Activated CD4-positive, alpha-beta T cell treated with anti-CD3 and anti-CD28 coated beads, Interleukin-10, Interleukin-2, amounts not matched to agents 100 ng/mL and 50 ng/mL, durations not matched to agents 16 hours and 8 hours (primary cell): ENCODE data around the gene ANXA5.
"Not testable (repeated sequence)": the region's sequence is repeated elsewhere in the genome, so short reads cannot be mapped to it uniquely, and the experiment has no call there.

Experiments used
- DNase-seq: peaks from one replicate; pipeline ENCODE4 v3.0.0-alpha.2; 2020

ANXA5 gene

DNA sequence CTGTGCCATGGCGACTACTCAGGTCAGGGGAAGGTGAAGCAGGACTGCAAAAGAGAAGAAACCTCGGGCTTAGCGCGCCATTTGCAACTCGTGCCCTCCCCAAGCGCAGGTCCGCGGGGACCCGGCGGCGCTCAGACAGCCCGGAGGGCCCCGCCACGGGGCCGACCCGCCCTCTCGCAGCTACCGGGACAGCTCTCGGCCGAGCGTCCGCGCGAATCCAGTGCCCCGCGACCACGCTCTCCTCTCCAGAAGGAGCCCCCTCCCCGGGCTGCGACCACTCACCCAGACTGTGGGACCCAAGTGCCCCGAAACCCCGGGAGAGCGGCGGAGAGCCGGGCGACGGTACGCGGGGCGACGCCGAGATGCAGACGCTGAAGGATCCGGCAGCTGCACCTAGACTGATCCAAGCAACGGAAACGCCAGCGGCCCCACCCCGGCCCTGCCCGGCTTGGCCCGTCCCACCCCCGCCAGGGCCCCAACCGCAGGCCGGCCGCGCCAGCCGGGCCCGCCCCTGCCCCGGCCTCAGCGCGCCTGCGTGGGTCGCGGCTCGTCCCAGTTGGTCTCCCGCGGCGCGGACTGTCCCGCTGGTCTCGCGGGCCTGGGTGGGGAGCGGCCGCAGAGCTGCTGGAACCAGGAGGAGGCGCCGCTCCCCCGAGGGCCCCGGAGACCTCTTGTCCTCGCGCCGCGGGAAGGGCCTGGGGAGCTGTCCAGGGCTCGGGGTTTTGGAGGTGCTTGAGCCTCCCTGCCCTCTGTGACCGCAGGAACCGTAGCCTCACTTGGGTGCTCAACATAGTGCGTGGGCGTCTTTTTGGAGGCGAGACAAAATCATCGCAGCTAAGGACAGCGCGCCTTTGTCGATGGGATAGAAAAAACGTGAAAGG, at the start of gene ANXA5:
ANXA5 (minus strand) TSS at position 400 of the 881 bp plus-strand sequence; CDS start at position 9, 391 bp downstream.
- peak; percentile 91 for DNase-seq

DNA sequence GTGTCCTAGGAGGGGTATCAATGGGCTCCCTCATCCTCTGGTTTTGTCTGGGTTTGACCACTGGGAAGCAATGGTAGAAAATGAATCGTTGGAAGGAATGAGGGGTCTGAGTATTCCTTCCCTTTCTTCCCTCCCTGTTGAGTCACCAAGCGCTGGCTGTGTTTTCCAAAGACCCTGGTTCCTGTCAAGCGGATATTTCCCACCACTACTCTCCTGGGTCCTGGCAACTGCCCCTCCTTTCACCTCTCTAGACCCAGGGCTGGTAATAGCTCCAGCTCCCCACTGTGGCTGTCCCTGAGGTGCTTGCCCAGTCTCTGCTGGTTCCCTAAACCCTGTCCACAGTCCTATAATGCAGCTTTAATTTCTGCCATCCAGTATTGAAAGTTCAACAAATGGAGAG, 46.0 kb upstream of the ANXA5 start:
- DNase-seq, result no peak

DNA sequence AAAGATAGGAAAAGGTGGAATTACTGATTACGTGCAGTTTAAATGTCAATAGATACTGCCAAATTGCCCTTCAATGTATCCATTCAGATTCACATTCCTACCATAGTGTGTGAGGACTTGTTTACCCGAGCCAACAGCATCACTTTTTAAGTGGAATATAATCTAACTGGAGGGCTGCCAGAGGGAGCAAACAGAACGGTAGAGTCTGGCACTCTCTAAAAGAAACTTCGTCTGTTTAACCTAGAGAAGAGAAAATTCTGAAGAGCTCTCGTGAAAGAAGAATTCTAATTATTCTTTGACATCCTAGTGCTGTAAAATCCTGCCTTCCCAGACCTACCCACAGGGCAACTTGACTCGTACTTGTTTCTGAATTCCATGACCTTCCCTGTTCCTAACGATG, 45.0 kb upstream of the ANXA5 start:
- no peak for DNase-seq

DNA sequence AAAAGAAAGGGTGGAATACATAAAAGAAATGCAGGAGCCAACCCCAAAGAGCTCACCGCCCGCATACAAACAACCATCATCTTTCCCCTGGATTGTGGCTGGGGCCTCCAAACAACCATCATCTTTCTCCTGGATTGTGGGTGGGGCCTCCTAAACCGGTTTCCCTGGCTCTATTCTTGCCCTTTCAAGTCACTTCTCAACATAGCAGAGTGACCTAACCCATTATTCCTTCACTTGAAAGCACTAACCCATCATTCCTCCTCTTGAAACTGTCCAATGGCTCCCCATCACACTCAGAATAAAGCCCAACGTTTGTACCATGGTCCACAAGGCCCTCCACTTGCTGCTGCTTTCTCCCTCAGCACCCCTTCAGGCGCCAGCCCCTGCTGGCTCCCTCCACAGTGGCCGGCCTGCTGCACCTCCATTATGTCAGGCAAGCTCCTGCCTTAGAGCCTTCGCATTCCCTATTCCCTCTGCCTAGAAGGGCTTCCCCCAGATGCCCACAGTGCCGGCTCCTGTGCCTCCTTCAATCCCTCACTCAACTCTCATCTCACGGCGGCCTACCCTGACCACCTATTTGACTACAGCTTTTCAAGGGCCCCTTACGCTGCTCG, 44.1 kb upstream of the ANXA5 start:
- DNase-seq, result no peak

DNA sequence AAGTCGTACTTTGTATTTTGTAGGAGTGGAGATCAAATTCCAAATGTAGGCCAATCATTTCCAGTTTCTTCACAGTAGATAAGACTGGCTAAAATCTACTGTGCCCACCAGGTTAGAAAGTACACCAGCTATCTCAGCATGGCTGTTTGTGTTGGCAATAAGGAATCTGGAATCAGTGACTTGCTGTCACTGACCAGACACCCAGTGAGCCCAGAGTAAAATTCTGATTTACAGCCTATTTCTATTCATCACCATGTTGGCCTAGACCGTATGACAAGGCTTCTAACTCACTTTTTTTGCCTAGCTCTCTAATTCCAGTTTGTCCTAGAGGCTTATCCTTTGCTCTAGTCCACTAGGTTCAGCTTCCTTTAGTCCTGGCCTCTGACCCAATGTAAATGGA, 42.8 kb upstream of the ANXA5 start:
- DNase-seq, result no peak

DNA sequence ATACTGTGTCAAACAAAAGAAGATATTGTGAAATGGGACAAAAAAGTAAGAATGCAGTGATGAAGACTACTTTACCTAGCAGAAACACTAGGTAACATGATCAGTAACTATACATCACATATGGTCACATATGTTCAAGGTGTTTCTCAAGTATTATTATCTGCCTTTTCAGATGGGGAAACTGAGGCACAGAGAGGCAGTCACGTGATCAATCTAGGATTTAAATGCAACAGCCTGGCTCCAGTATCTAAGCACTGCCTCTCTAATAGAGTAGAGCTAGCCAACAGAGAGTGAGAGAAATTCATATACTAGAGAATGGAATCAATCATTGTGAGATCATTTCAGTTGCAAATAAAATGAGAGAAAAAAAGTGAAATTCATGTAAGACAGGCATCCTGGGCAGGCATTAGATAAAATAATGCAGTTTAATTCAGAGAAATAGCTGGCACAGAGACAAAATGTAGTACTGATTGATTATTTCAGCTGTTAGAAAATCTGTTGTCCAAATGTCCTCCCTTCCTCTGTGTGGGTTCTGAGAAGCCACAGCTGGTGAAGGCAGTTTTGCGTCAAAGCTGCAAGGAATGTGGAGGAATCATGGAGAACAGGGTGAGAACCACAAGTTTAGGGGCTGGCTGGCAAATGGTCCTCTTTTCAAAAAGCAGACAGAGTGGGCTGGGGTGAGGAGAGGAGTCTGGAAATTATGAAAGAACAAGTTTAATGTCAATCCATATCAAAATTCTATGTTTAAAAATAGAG, 42.2 kb upstream of the ANXA5 start:
- DNase-seq, result no peak

DNA sequence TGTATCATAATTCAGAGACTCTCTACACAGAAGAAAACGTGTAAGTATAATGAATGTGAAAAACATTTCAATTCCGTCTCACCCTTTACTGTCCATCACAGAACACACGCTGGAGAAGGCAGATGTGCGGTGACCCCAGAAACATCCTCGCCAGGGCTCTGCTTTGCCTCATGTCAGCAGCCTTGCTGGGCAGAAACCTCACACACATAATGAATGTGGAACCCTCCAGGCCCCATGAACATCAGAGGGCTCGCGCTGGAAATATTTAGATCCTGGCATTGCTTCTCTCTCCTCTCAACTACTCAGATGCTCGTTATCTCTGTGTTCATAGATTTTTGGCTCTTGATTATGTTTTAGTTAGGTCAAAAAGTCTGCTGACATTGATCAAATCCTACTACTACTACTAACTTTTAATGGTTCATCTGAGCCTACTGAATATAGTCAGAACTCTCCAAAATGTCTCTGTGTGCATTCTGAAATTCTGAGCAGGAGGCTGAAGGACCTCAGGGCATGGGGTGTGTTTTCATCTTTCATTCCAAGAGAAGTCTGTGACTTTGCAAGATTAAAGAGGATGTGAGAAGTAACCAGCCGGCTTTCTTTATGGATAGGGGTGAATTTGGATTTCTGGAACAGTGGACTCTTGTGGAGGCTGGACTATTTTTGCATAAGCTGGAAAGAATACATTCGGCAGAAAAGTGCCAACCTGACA, 41.2 kb upstream of the ANXA5 start:
- no peak for DNase-seq

DNA sequence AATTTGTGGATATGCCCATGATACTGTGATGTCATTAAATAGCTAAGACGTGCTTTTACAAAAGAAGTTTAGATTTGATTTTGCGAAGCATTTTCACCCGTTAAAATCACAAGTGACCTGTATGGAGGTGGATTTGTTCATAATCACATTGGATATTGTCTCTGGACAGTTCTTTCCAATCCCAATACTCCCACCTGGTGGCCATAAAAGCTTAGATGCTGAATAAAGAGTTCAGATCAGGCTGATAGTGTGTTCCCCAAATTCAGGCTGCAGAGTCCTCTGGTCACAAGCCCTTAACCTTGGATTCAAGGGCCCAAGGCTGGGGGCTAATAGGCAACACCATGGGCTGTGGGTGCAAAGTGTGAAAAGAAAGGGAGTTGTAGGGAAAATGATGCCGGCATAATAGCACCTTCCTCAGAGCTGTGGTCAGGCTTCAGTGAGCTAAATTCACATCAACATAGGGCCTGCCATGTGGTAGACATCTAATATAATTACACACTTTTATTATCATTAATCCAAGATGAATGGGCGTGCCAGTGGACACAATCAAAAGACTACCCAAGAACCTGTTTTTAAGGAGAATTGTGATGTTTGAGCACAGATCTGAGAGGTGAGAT, 40.1 kb upstream of the ANXA5 start:
- peak; percentile 46 for DNase-seq

DNA sequence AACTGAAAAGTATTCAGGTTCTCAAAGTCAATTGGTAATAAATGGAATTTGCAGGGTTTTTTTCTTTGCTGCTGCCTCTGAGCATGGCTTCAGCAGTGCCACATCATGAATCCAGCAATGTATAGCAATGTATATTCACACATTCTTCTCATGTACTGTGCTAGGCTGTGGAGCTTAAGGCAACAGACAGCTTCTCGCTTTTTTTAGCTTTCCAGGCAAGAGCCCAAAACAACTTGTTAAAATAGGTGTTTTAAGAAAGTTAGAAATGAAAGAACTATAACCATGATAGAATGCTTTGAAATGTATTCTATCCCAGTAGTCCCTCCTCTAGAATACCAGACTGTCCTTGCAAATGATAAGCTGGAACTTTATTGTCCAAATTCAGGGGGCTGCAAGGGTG, 37.8 kb upstream of the ANXA5 start:
- no peak for DNase-seq

DNA sequence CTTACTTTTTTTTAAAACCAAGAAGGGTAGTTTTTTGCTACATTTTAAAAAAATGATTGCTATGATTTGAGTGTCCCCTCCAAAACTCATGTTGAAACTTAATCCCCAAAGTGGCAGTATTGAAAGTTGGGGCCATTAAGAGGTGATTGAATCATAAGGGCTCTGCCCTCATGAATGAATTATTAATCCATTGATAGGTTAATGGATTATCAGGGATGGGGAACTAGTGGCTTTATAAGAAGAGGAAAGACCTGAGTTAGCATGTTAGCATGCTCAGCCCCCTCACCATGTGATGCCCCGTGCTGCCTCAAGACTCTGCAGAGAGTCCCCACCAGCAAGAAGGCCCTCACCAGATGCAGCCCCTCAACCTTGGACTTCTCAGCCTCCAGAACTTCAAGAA, 37.2 kb upstream of the ANXA5 start:
- no peak for DNase-seq

DNA sequence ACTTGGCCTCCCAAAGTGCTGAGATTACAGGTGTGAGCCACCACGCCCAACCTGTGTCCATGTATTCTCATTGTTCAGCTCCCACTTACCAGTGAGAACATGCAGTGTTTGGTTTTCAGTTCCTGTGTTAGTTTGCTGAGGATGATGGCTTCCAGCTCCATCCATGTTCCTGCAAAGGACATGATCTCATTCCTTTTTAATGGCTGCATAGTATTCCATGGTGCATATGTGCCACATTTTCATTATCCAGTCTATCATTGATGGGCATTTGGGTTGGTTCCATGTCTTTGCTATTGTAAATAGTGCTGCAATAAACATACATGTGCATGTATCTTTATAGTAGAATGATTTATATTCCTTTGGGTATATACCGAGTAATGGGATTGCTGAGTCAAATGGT, 33.0 kb upstream of the ANXA5 start:
- not testable (repeated sequence) for DNase-seq

DNA sequence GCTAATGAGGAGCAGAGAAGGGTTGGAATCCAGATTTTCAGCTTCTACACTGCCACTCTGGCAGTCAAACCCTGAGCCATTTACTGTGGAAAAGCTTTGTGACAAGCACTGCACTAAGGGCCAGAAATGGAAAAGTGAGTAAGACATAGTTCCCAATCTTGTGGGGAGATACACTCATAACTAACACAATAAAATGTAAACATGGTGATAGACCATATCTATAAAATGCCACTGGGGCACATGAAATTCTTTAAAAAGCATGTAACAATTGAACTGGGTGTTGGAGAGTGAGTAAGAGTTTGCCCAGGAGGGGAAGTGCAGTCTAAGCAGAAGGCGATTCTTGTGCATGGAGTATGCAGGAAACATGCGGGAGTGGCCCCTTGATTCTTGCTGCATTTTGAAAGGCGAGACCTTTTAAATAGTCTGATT, 32.0 kb upstream of the ANXA5 start:
- DNase-seq, result no peak

DNA sequence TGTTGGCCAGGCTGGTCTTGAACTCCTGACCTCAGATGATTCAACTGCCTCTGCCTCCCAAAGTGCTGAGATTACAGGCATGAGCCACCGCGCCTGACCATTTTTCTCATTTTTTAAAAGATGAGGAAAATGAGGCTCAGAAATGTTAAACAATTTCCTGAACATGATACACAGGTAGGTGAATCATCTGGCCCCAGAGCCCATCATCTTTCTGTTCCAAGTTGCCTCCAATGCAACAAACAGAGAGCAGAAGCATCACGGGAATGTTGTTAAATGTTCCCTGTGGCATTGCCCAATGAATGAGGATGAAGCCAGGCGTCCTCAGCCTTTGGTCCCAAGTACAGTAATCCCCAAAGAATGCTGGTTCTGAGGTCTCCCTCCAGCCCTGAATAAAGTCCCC, 31.3 kb upstream of the ANXA5 start:
- DNase-seq, result no peak

DNA sequence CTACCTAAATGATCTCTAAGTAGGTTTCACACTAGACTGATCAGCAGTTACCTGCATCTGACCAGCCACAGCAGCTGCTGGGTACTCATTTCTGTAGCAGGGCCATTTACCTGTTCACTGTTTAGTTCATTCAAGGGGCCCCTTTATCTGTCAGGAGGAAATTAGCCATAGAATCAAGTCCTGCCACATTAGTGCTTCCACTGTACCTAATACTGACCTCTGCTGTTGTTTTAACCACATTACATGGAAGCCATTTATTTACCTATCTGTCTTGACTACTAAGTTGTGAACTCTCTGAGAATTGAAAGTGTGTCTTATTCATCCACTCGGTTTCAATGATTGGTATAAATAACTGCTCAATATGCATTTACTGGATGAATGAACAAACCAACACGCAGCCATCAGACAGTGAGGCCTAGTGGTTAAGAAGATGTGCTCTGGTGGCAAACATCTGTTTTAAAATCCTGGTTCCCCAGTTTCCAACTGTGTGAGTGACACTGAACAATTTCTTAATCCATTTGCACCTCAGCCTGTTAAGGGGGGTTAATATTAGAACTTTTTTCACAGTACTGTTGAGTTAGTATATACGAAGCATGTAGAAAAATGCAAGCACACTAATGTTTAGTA, 30.0 kb upstream of the ANXA5 start:
- DNase-seq, result peak; percentile 78

DNA sequence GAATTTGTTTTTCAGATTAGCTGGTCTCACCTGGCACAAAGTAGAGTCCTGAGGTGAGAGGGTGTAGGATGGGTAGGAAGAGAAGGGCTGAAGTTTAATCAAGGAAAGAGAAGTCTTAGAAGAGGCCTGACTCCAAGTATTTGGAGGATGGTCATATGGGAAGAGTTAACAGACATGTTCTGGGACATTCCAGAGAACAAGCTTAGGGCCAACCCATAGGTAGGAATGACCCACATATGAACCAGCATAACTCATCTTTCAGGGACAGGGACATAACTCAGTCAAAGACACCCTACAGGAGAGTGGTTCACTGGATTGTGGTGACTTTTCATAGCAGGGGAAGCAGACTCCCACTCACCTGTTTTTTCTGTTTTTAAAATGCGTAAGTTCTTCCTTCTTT, 27.9 kb upstream of the ANXA5 start:
- no peak for DNase-seq

DNA sequence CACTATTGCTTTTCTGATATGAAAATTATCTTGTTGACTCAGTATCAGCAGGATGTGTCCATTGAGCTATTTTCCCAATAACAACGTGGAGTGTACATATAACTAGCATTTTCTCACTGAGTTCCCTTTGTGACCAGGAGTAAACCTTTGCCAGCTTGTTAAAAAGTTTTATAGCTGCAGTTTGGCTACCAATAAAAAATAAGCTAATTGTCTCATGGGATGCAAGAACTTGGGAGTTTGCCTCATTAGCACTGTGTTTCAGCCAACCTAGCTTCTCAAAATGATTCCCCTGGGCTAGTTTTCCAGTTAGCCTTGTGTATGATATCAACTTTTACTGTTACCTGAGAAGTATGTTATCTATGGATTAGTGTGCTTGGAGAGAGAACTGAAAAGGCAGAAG, 24.9 kb upstream of the ANXA5 start:
- no peak for DNase-seq

DNA sequence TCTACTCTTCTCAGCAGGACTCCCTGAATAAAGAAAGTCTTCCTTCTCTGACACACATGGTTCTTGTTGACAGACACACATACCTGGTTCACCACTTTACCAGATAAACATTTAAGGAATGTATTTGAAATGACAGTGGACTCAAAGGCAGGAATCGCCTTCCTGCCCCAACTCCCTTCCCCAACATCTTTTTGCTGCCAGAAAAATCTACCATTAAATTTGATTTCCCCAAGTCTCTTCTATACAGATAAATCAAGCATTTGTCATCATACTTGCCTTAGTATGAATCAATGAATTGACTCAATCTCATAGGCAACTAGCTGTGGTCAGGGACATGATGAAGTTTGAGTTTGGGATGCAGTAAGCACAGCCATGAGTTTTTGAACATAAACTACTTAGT, 23.3 kb upstream of the ANXA5 start:
- no peak for DNase-seq

DNA sequence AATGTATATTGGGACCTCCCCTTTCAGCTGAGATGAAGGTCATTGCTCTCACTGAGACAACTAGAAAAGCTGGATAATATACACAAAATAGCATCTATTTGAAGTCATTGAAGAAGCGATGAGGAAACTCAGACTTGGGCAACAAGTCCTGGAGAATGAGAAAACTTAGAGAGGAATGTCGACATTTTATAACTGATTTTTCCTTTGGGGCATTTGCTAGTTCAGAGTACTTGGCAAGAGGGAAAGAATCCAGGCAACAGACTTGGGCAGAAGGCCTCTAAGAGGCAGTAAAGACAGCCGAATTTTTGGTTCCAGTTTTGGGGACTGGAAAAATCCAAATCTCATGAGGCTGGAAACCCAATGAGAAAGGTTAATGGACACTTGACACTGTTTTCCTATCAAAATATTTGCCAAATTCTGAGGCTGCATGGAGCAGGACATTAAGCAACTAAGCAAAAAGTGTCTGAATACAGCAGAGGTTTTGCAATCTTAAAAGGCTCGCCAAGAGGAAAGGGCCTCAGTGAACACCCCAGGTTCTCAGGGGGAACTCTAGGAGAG, 21.0 kb upstream of the ANXA5 start:
- DNase-seq, result no peak

DNA sequence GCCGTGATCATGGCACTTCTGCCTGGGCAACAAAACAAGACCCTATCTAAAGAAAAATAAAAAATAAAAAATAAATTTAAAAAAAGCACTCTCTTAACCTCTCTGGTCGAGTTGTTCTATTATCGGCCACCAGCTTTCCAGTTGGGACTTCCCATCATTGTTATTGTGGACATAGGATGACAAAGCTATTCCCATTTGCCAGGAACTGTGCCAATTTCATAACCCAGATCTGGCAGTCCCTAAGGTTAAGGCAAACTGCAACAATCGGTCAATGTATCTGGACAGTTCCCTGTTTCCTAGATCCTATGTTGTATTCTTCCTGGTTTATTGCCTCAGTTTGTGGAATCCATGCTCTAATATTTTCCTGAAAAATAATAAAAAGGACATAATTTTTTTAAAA, 17.8 kb upstream of the ANXA5 start:
- no peak for DNase-seq

DNA sequence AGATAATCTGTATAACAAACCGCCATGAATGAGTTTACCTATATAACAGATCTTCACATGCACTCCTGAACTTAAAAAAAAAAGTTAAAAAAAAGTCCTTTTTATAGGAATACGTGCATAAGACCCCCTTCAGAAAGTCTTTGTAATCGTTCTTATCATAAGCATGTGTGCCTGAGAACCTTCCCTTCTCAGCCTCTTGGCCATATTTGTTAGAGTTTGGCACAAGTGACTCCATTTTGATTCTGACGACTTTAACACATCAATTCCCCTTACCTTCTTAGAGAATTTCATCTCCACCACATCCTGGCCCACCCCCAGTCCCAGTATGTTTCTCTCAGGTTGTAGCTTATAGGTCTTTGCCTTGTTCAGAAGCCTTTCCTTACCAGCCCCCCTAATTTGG, 16.0 kb upstream of the ANXA5 start:
- no peak for DNase-seq

DNA sequence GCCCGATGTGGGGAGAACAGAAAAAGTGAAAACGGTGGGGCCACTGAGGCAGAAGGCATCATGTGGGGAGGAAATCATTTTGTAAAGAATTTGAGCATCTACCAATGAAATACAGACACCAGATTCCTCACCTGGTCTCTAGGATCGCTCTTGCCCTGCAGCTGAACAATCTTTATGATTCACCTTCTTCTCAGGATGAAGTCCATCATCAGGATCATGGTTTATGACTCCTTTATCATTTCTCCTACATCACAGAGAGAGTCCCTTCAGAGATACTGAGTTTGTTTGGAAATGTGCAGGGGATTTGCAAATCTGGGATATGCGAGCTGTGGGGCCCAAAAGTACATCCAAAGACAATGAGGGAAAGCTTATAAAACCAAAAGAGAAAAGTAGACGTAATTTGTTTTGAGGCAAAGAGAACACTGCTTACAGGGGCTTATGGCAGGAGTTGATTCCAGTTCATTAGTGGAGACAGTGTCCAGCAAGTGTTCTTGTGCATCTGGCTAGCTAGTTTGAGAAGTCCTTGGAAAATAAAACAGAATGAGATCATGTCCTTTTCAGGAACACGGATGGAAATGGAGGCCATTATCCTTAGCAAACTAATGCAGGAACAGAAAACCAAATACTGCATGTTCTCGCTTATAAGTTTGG, 15.3 kb upstream of the ANXA5 start:
- DNase-seq, result no peak
